HG03565 (cell line): ENCODE measurements around the gene TRMT10C.
"Not testable (repeated sequence)": the region's sequence is repeated elsewhere in the genome, so short reads cannot be mapped to it uniquely, and the experiment has no call there.

ENCODE experiments used
- ATAC-seq: cut with Tn5 transposase; IDR thresholded peaks from one replicate; pipeline ENCODE4 v1.9.1; 2021; ENCODE audit warnings: mild to moderate bottlenecking, moderate library complexity; ENCODE audit not compliant: unreplicated experiment

TRMT10C gene

GRCh38 chr3:101548527-101549105, 13.1 kb upstream of the TRMT10C start:
- no peak for ATAC-seq

- ATAC-seq: no peak
Measured at GRCh38 chr3:101549473-101549872, 12.2 kb upstream of the TRMT10C start.

GRCh38 chr3:101551359-101552081, 10.1 kb upstream of the TRMT10C start:
- not testable (repeated sequence) for ATAC-seq

- ATAC-seq: not testable (repeated sequence)
Measured at GRCh38 chr3:101553381-101553780, 8.3 kb upstream of the TRMT10C start.

- ATAC-seq: no peak
Measured at GRCh38 chr3:101556064-101556463, 5.6 kb upstream of the TRMT10C start.

- ATAC-seq: no peak
Measured at GRCh38 chr3:101567528-101568317, 6.1 kb downstream of the TRMT10C start.

- ATAC-seq: no peak
Measured at GRCh38 chr3:101571028-101571895, 9.6 kb downstream of the TRMT10C start.

GRCh38 chr3:101573449-101574387, 12.1 kb downstream of the TRMT10C start, which contains the start of gene PCNP:
TSS of gene PCNP (plus strand) at chr3:101574180. CDS start at chr3:101574216, 36 bp downstream.
- ATAC-seq: peak; percentile 79

GRCh38 chr3:101574388-101575112, 12.9 kb downstream of the TRMT10C start:
- ATAC-seq: peak; percentile 24

- no peak for ATAC-seq
Measured at GRCh38 chr3:101577286-101577685, 15.6 kb downstream of the TRMT10C start.

- ATAC-seq: no peak
Measured at GRCh38 chr3:101588616-101589015, 26.9 kb downstream of the TRMT10C start.

GRCh38 chr3:101591071-101591470, 29.4 kb downstream of the TRMT10C start:
- ATAC-seq: no peak

GRCh38 chr3:101602731-101603130, 41.1 kb downstream of the TRMT10C start:
- no peak for ATAC-seq

- ATAC-seq: no peak
Measured at GRCh38 chr3:101603184-101603583, 41.5 kb downstream of the TRMT10C start.

GRCh38 chr3:101605398-101605797, 43.7 kb downstream of the TRMT10C start:
- not testable (repeated sequence) for ATAC-seq

- ATAC-seq: peak; percentile 72
Measured at GRCh38 chr3:101611023-101611422, 49.4 kb downstream of the TRMT10C start.

- ATAC-seq: not testable (repeated sequence)
Measured at GRCh38 chr3:101613014-101613413, 51.3 kb downstream of the TRMT10C start.

GRCh38 chr3:101615525-101615924, 53.9 kb downstream of the TRMT10C start:
- ATAC-seq: no peak
